IPS DF 6.9 (cell line): ENCODE measurements around the gene FASTK.
A peak's percentile ranks its signal among the peaks of the same experiment; 100 is the strongest.

Source experiments
- DNase-seq: peaks from one replicate; pipeline ENCODE4 v3.0.0-alpha.2; 2013; ENCODE audit warnings: low read depth, low spot score
- H3K27ac ChIP-seq: one replicate; pipeline ENCODE4 v1.5.1; 2013; ENCODE audit warnings: low read length, control low read depth
- H3K27me3 ChIP-seq: 2 replicates; pipeline ENCODE4 v1.6.1; 2013; ENCODE audit warnings: mild to moderate bottlenecking, low read length; ENCODE audit not compliant: control insufficient read depth, insufficient read depth
- H3K36me3 ChIP-seq: 2 replicates; pipeline ENCODE4 v1.6.1; 2013; ENCODE audit warnings: low read length; ENCODE audit not compliant: control insufficient read depth, insufficient read depth
- H3K4me1 ChIP-seq: 2 replicates; pipeline ENCODE4 v1.6.1; 2013; ENCODE audit warnings: low read length; ENCODE audit not compliant: control insufficient read depth, insufficient read depth
- H3K4me3 ChIP-seq: 2 replicates; pipeline ENCODE4 v1.5.1; 2013; ENCODE audit warnings: mild to moderate bottlenecking, low read length
- H3K9me3 ChIP-seq: 2 replicates; pipeline ENCODE4 v1.6.1; 2013; ENCODE audit warnings: low read length, inconsistent platforms; ENCODE audit not compliant: control insufficient read depth, insufficient read depth
- WGBS: extraction: QIAGEN DNeasy Blood & Tissue Kit; methylation state at CpG from one replicate; pipeline ENCODE4 v1.1.7; 2013; ENCODE audit warnings: mixed read lengths, missing lambda C conversion rate; ENCODE audit not compliant: insufficient read length, insufficient coverage; 5-methylcytosine and 5-hydroxymethylcytosine counted together

FASTK gene

DNA sequence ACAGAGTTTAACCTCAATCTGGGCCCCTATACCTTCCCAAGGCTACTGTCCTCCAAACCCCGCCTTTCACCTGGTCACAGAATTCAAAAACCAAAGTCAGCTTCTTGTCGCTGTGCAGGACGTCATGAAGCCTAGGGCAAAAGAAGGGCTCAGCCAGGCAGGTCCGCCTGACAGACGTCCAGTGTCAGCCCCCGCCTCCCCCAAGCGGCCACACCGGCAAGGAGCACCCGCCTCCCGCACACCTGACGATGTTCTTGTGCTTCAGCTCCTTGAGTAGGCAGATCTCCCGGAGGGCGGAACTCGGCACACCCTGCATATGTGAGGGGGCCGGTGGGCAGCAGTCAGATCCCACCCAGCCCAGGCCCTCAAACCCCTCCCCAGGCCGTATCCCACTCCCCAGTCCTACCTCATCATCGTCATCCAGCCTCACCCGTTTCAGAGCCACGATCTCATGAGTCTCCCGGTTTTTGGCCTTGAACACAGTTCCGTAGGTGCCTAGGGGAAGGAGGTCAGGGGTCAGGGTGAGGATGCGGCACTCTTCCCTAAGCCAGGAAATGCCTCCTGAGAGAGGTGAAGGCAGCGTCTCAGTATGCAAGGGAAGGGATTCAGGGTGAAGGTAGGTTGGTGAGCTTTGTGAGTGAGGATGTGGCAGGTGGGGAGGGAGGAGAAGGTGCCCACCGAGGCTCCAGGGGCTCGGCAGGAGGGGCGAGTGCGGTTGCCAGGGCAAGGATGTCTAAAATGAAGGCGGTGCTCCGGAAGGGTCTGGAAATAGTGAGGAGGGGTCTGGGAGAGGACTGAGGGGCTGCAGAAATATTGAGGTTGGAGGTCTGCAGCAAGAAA is 23.7 kb downstream of the FASTK start:
- Histone ChIP-seq H3K27me3 (peaks cover 2% of the 10 kb centered on the region; the same call in 1 of the 2 replicates), H3K9me3 (no peaks in the 10 kb centered on the region), H3K36me3 (no peaks in the 10 kb centered on the region), H3K4me3 (peak overlapping the region; percentile 78; the same call in 1 of the 2 replicates), H3K27ac (no peak overlapping the region), H3K4me1 (peaks cover 13% of the 10 kb centered on the region)
- DNase-seq = no peak
- no CpG with 5 or more reads among the region's 29 CpGs for WGBS

DNA sequence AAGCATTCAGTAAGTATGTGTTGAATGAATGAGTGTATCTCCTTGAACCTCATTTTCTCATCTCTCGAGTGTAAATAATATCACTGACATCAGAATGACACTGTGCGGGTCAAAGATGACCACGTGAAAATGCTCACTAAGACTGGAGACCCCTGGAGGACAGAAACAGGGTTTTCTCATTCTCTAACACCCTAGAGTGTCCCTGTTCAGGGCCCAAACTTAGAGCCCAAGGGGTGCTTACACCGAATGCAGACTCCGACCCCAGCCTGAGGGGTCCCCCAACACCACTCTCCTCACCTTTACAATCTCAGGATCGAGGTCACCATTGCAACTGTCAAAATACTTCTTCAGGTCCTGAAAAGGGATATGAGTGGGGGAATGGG is 24.3 kb downstream of the FASTK start:
- no CpG with 5 or more reads among the region's 6 CpGs for WGBS
- no peaks in the 10 kb centered on the region for H3K9me3 ChIP-seq
- no peak overlapping the region for H3K4me3 ChIP-seq
- H3K36me3 ChIP-seq = no peaks in the 10 kb centered on the region
- no peak overlapping the region for H3K27ac ChIP-seq
- DNase-seq = no peak
- H3K4me1 ChIP-seq = peaks cover 12% of the 10 kb centered on the region
- peaks cover 5% of the 10 kb centered on the region; the same call in 1 of the 2 replicates for H3K27me3 ChIP-seq

DNA sequence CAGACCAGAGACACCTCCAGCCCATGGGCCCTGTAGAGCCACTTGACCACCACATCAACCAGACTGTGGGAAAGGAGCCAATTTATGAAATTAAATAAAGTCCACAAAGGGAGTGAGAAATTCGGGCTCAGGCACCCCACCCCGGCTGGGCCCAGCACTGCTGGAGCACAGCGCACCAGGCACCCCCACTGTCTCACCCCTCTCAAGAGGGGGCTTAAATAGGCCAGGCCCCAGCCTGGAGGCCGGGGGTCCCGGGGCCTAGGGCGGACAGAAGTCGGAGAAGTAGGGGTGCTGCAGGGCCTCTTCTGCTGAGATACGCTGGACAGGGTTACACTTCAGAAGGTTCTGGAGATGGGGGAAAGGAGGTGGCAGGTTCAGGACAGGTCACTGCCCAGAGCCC is 26.9 kb downstream of the FASTK start:
- peaks cover 6% of the 10 kb centered on the region; the same call in 1 of the 2 replicates for H3K4me1 ChIP-seq
- H3K36me3 ChIP-seq = no peaks in the 10 kb centered on the region
- no peak for DNase-seq
- peaks cover 12% of the 10 kb centered on the region; the same call in 1 of the 2 replicates for H3K27me3 ChIP-seq
- H3K27ac ChIP-seq = no peak overlapping the region
- H3K9me3 ChIP-seq = no peaks in the 10 kb centered on the region
- WGBS = no CpG with 5 or more reads among the region's 8 CpGs
- no peak overlapping the region for H3K4me3 ChIP-seq

DNA sequence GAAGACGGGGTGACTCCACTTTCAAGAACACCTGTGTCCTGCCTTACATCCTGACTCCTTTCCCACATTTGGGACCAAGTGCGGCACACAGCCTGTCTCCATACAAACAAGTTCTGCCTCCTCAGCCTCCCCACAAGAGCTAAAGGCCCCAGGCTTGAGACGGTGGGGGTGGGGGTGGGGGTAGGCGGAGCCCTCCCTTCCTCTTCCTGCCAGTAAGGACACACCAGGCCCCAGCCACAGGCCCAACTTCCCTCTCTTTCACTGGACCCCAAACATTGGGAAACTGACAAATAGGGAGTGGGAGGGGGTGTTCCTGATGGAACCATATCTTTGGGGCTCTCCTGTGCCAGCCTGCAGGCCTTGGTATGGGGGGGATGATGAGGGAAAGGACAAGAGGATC is 27.5 kb downstream of the FASTK start:
- no CpG with 5 or more reads among the region's 4 CpGs for whole genome bisulfite sequencing
- H3K36me3 ChIP-seq = no peaks in the 10 kb centered on the region
- no peak for DNase-seq
- no peak overlapping the region for H3K27ac ChIP-seq
- no peak overlapping the region for H3K4me3 ChIP-seq
- peaks cover 6% of the 10 kb centered on the region; the same call in 1 of the 2 replicates for H3K4me1 ChIP-seq
- H3K9me3 ChIP-seq = no peaks in the 10 kb centered on the region
- peaks cover 12% of the 10 kb centered on the region; the same call in 1 of the 2 replicates for H3K27me3 ChIP-seq

GRCh38 chr7:151051108-151051507 is 29.5 kb downstream of the FASTK start:
- H3K36me3 ChIP-seq = no peaks in the 10 kb centered on the region
- H3K27ac ChIP-seq = no peak overlapping the region
- peak overlapping the region; percentile 1; the same call in 1 of the 2 replicates for H3K4me3 ChIP-seq
- no peak for DNase-seq
- WGBS = no CpG with 5 or more reads among the region's 50 CpGs
- H3K4me1 ChIP-seq = peaks cover 4% of the 10 kb centered on the region; the same call in 1 of the 2 replicates
- H3K27me3 ChIP-seq = peaks cover 12% of the 10 kb centered on the region; the same call in 1 of the 2 replicates
- no peaks in the 10 kb centered on the region for H3K9me3 ChIP-seq

GRCh38 chr7:151048911-151049463 is 31.6 kb downstream of the FASTK start:
- DNase-seq = no peak
- Histone ChIP-seq H3K4me3 (no peak overlapping the region), H3K36me3 (no peaks in the 10 kb centered on the region; the same call in 1 of the 2 replicates), H3K4me1 (peaks cover 4% of the 10 kb centered on the region; the same call in 1 of the 2 replicates), H3K9me3 (no peaks in the 10 kb centered on the region), H3K27me3 (peaks cover 12% of the 10 kb centered on the region; the same call in 1 of the 2 replicates), H3K27ac (no peak overlapping the region)
- WGBS = no CpG with 5 or more reads among the region's 38 CpGs

DNA sequence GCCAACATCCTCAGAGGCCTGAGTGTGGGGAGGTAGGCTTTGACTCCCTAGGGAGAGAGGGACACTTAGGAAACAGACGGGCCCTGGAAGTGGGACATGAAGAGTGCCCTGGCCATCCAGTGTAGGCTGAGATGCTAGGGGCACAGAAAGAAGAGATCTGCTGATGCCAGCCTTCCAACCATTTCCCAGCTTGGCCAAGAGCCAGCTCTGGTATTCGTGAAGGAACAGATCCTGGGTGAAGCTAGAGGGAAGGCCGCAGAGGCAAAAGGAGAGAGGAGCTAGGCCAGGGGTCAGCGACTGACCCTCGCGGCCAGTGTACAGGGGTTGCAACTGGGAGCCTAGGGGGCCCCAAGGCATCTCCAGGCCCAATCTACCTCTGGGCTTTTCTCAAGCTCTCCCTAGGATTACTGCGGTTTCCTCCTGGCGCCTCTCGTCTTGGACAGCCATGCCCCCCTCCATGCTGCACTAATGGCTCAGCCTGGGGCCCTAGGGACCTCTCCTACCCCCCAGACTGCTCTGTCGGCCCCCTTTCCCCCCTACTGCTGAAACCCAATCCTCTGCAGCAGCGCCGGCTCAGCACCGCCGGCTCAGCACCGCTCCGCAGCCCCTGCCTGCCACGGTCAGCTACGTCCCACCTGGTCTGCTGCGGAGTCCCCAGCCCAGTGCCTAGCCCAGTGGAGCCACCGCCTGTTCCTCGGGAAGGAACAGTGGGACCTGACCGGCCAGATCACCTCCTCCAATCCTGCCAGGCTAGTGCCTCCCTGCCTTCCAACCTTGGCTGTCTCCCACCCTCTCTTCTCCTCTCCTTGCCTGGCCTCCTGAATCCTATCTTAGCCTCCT is 32.4 kb downstream of the FASTK start, which contains the start of gene ASIC3:
Gene ASIC3, plus strand, starts transcription at position 556 of the 840 bp plus-strand sequence. CDS start 355 bp downstream, outside the sequence.
- WGBS = no CpG with 5 or more reads among the region's 22 CpGs
- Histone ChIP-seq H3K4me3 (no peak within 1 kb of the TSS), H3K27ac (no peak within 1 kb of the TSS), H3K9me3 (no peaks in the 10 kb centered on the region), H3K36me3 (no peaks in the 10 kb centered on the region; the same call in 1 of the 2 replicates), H3K27me3 (peaks cover 12% of the 10 kb centered on the region; the same call in 1 of the 2 replicates), H3K4me1 (peaks cover 4% of the 10 kb centered on the region; the same call in 1 of the 2 replicates)
- no peak for DNase-seq

DNA sequence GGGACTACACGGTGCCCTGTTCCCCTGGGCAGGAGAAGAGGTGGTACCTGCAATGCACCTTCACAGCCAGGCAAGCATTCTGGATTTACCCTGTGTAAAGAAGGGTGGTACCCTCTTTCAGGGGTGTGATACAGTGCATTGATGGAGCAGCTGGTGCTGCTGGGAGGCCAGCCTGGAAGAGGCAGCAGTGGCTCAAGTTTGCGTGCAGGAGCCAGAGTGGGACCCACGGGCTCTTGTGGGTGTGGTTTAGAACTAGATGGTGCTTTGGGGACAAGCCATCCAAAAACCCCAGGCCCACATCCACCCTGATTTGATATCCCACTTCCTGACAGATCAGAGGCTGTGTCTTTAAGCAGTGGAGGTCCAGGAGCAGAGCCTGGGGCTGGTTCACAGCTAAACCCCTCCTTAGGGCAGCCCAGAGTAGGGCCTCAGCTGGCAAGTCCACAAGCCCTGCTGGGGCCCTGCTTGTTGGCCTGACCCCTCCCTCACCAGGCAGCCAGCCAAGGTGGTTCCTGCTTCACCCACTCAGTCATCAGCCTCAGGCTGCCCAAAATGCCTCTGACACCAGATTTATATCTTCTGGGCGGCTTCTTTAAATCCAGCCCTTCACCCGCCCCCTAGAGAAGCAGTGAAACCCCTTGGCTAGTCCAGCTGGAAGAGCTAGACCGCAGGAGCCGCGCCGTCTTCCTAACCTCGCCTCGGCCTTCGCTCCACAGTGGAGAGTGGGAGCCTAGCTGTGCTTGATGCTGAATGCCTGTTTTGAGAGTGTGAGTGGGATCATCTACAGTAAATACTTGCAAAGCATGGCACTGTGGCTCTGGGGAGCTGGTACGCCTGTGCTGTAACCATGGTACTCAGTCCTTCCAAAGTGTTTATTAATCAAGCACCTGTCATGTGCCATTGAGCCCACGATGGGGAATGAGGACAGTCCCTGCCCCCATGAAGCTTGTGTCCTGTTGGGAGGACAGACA is 33.7 kb downstream of the FASTK start:
- no peak for DNase-seq
- WGBS = no CpG with 5 or more reads among the region's 14 CpGs
- Histone ChIP-seq H3K4me1 (peaks cover 4% of the 10 kb centered on the region; the same call in 1 of the 2 replicates), H3K27ac (no peak overlapping the region), H3K27me3 (peaks cover 10% of the 10 kb centered on the region; the same call in 1 of the 2 replicates), H3K36me3 (no peaks in the 10 kb centered on the region; the same call in 1 of the 2 replicates), H3K9me3 (no peaks in the 10 kb centered on the region), H3K4me3 (no peak overlapping the region)

- DNase-seq = no peak
- Histone ChIP-seq H3K36me3 (no peaks in the 10 kb centered on the region; the same call in 1 of the 2 replicates), H3K4me1 (peaks cover 3% of the 10 kb centered on the region; the same call in 1 of the 2 replicates), H3K27ac (no peak overlapping the region), H3K27me3 (peaks cover 7% of the 10 kb centered on the region; the same call in 1 of the 2 replicates), H3K9me3 (no peaks in the 10 kb centered on the region), H3K4me3 (no peak overlapping the region)
- no CpG with 5 or more reads among the region's 9 CpGs for WGBS
Measured at GRCh38 chr7:151045967-151046366, 34.6 kb downstream of the FASTK start.
